Breast epithelium (tissue), 4 donors: ENCODE data around the gene CDC14A. TPM values are rescaled to one million over a fixed set of nuclear protein-coding genes. Genes with fewer than 3 reads are reported as not detected.

Experiments
- DNase-seq, 2 donors: peaks; one replicate each; pipeline ENCODE4 v3.0.0-alpha.2; 2019; ENCODE audit warnings: low spot score in 2 of 2
- H3K27ac ChIP-seq, 2 donors: fragments of 200-600 bp; sonication (generic) in 1 of 2; one replicate each; pipeline ENCODE4 v1.5.1; 2016 to 2019; ENCODE audit warnings: mild to moderate bottlenecking in 1 of 2
- H3K27me3 ChIP-seq, 2 donors: fragments of 200-600 bp; sonication (generic) in 1 of 2; one replicate each; pipeline versions ENCODE4 v1.5.1 to v1.6.0; 2017 to 2019; ENCODE audit warnings: control low read depth in 1 of 2, mild to moderate bottlenecking in 1 of 2
- H3K36me3 ChIP-seq: fragments of 200-600 bp; one replicate; pipeline ENCODE4 v1.5.1; 2019
- H3K4me1 ChIP-seq, 2 donors: fragments of 200-600 bp; sonication (generic); one replicate each; pipeline ENCODE4 v1.5.1; 2016 to 2019; ENCODE audit warnings: control low read depth in 1 of 2
- H3K4me3 ChIP-seq, 3 donors: fragments of 200-600 bp; sonication (generic); 1 replicate in 2 of 3; 2 replicates in 1 of 3; pipeline ENCODE4 v1.5.1; 2016 to 2019; ENCODE audit warnings: mild to moderate bottlenecking in 3 of 3, moderate library complexity in 2 of 3
- H3K9me3 ChIP-seq, 2 donors: fragments of 200-600 bp; sonication (generic) in 1 of 2; one replicate each; pipeline ENCODE4 v1.5.1; 2016 to 2019; ENCODE audit warnings: control low read depth in 1 of 2
- POLR2A ChIP-seq: fragments of 450-650 bp; IDR thresholded peaks from one replicate; pipeline ENCODE4 v1.6.1; 2016; ENCODE audit warnings: antibody characterized with exemption, mild to moderate bottlenecking, moderate library complexity
- POLR2AphosphoS5 ChIP-seq, 3 donors: sonication (generic); formaldehyde crosslinking; IDR thresholded peaks; one replicate each; pipeline ENCODE4 v1.6.1; 2017; ENCODE audit warnings: antibody characterized with exemption in 3 of 3
- intact Hi-C: fragments of 100-400 bp; cut with DNase I; formaldehyde crosslinking; loops from one replicate; pipeline ENCODE4 v1.15.1; 2023; ENCODE audit warnings: low total_unique reads
- total RNA-seq, 3 donors: library from RNA; depleted of rRNA; stranded (reverse); fragments of >200 nt; gene quantifications; one replicate each; pipeline ENCODE4 v1.1.0, GENCODE V29; 2016
- TF ChIP-seq, protein P1 (sequence below), 3 donors: fragments of 450-650 bp; IDR thresholded peaks; one replicate each; pipeline ENCODE4 v1.5.1; 2016 to 2017; ENCODE audit warnings: antibody characterized with exemption in 3 of 3, mild to moderate bottlenecking in 3 of 3, moderate library complexity in 3 of 3

CDC14A gene
- total RNA-seq, 3 donors from 2014 or later, result 16.5 to 49.3 (median 33.1) TPM

GRCh38 chr1:100358210-100358609 is 5.9 kb downstream of the CDC14A start:
- H3K27me3 ChIP-seq, result no peaks in the 10 kb centered on the region
- H3K4me3 ChIP-seq, result no peak overlapping the region
- H3K27ac ChIP-seq, result peak overlapping the region in 1 of 2 donors; percentile 46
- H3K9me3 ChIP-seq, result no peaks in the 10 kb centered on the region
- no peak for DNase-seq
- H3K4me1 ChIP-seq, result no peaks in the 10 kb centered on the region
- no peaks in the 10 kb centered on the region for H3K36me3 ChIP-seq
- intact Hi-C loops, result no loop called here
- TF ChIP-seq, protein P1, sequence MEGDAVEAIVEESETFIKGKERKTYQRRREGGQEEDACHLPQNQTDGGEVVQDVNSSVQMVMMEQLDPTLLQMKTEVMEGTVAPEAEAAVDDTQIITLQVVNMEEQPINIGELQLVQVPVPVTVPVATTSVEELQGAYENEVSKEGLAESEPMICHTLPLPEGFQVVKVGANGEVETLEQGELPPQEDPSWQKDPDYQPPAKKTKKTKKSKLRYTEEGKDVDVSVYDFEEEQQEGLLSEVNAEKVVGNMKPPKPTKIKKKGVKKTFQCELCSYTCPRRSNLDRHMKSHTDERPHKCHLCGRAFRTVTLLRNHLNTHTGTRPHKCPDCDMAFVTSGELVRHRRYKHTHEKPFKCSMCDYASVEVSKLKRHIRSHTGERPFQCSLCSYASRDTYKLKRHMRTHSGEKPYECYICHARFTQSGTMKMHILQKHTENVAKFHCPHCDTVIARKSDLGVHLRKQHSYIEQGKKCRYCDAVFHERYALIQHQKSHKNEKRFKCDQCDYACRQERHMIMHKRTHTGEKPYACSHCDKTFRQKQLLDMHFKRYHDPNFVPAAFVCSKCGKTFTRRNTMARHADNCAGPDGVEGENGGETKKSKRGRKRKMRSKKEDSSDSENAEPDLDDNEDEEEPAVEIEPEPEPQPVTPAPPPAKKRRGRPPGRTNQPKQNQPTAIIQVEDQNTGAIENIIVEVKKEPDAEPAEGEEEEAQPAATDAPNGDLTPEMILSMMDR (IDR thresholded peaks at IDR 0.05), result no peak
- TF ChIP-seq POLR2AphosphoS5 (IDR thresholded peaks at IDR 0.05), result no peak
- no peak for TF ChIP-seq POLR2A

DNA sequence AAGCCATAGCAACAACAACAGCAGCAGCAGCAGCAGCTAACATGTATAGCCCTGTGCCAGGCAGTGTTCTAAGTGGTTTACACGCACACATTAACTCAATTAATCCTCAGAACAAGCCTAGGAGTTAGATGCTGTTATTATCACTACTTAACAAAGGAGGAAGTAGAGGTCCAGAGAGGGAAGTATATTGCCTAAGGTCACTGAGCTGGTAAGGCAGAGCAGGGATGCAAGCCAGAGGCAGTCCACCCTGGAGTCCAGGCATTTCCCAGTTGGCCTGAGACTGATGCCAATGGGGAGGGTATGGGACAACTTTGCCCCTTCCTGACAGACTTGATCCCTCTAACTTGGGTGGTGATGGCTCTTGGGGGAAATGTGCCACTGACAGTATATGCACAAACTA is 6.8 kb downstream of the CDC14A start:
- Histone ChIP-seq H3K9me3 (no peaks in the 10 kb centered on the region), H3K36me3 (no peaks in the 10 kb centered on the region), H3K27me3 (no peaks in the 10 kb centered on the region), H3K4me1 (no peaks in the 10 kb centered on the region), H3K27ac (peak overlapping the region in 1 of 2 donors; percentile 48), H3K4me3 (no peak overlapping the region)
- no peak for DNase-seq
- no peak for TF ChIP-seq POLR2AphosphoS5 (IDR thresholded peaks at IDR 0.05)
- TF ChIP-seq POLR2A, result no peak
- TF ChIP-seq, protein P1 (IDR thresholded peaks at IDR 0.05), result no peak
- intact Hi-C loops, result no loop called here

DNA sequence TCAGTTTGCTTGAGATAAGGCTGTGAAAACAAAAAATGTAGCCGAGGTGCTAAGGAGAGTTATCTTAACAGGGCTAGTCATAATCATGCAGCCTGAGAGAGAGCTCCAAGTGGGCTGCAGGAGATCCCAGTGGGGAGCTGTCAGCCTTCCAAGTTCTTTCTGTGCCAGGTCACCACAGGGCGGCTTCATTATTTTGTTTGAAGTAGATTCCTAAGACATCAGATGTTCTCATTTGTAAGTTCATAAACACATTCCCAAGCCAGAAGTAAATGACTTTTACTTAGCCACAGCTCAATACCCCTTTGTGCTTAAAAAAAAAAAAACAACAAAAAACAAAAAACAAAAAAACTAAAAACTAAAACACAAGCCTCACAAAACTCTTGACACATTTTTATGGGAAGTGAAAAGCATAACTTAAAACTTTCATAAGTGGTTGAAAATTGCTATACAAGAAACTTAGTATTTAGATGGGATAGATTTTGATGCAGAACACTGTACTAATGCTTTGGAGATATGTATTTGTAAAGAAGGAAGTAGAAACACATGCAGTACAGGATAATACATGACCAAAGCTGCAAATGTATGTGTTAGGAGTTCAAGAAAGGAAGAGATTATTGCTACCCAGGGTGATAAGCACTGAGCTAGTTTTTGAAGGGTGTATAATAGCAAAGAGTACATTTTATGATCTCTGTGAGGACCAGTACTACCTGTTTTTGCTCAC is 8.6 kb downstream of the CDC14A start:
- DNase-seq, result no peak
- no peaks in the 10 kb centered on the region for H3K27me3 ChIP-seq
- no peak overlapping the region for H3K4me3 ChIP-seq
- intact Hi-C loops, result no loop called here
- no peaks in the 10 kb centered on the region for H3K36me3 ChIP-seq
- no peaks in the 10 kb centered on the region for H3K4me1 ChIP-seq
- no peaks in the 10 kb centered on the region for H3K9me3 ChIP-seq
- peak overlapping the region; percentile 35 to 41 for H3K27ac ChIP-seq
- TF ChIP-seq, protein P1 (IDR thresholded peaks at IDR 0.05), result no peak
- TF ChIP-seq POLR2AphosphoS5 (IDR thresholded peaks at IDR 0.05), result no peak
- no peak for TF ChIP-seq POLR2A

- Histone ChIP-seq H3K9me3 (no peaks in the 10 kb centered on the region), H3K27ac (peak overlapping the region; percentile 27 to 29), H3K36me3 (no peaks in the 10 kb centered on the region), H3K4me3 (no peak overlapping the region), H3K27me3 (no peaks in the 10 kb centered on the region), H3K4me1 (no peaks in the 10 kb centered on the region)
- TF ChIP-seq POLR2A (no peak), POLR2AphosphoS5 (IDR thresholded peaks at IDR 0.05) (no peak)
- TF ChIP-seq, protein P1 (IDR thresholded peaks at IDR 0.05), result no peak
- intact Hi-C loops, result no loop called here
- DNase-seq, result no peak
Observed at GRCh38 chr1:100361511-100362089, 9.3 kb downstream of the CDC14A start.

GRCh38 chr1:100362821-100363466 is 10.6 kb downstream of the CDC14A start:
- intact Hi-C loops, result no loop called here
- Histone ChIP-seq H3K4me1 (no peaks in the 10 kb centered on the region), H3K27me3 (no peaks in the 10 kb centered on the region), H3K36me3 (no peaks in the 10 kb centered on the region), H3K27ac (no peak overlapping the region), H3K9me3 (no peaks in the 10 kb centered on the region), H3K4me3 (no peak overlapping the region)
- TF ChIP-seq, protein P1 (IDR thresholded peaks at IDR 0.05), result no peak
- TF ChIP-seq POLR2AphosphoS5 (IDR thresholded peaks at IDR 0.05) (no peak), POLR2A (no peak)
- no peak for DNase-seq
